Adrenal gland (tissue), 5 donors: Measurements from ENCODE around the gene MAP3K12.

ENCODE experiments used
- CTCF ChIP-seq, 6 experiments: fragments of 450-650 bp in 4 of 6; fragments of 200-600 bp in 2 of 6; sonication (generic) in 1 of 6; IDR thresholded peaks; 1 replicate in 5 of 6; 2 replicates in 1 of 6; pipeline versions ENCODE4 v1.5.1 to v1.8.0; 2016 to 2021; ENCODE audit warnings: antibody characterized with exemption in 6 of 6, mild to moderate bottlenecking in 2 of 6, moderate library complexity in 1 of 6
- POLR2A ChIP-seq, 2 donors: fragments of 450-650 bp; IDR thresholded peaks; one replicate each; pipeline ENCODE4 v1.6.1; 2017; ENCODE audit warnings: antibody characterized with exemption in 2 of 2, mild to moderate bottlenecking in 2 of 2, moderate library complexity in 1 of 2
- donor health status: DM: no; HTN: no; CAD: no.

GRCh38 chr12:53507603-53507885, 8.3 kb upstream of the MAP3K12 start:
- no peak for TF ChIP-seq CTCF (IDR thresholded peaks at IDR 0.05)
- no peak for TF ChIP-seq POLR2A (IDR thresholded peaks at IDR 0.05)
